HCT116 (cell line): ENCODE results near the gene MTFR1L. TPM values are rescaled to one million over a fixed set of nuclear protein-coding genes. Genes with fewer than 3 reads are reported as not detected.

Source experiments
- ATAC-seq: fragments of 200-7000 bp; cut with Tn5 transposase; 2 replicates; pipeline ENCODE4 v1.9.1; 2020; ENCODE audit warnings: mild to moderate bottlenecking, moderate library complexity
- BruUV-seq: library from RNA; stranded (reverse); fragments of 400-500 nt; replicated peaks from 2 replicates; lab custom pipeline; 2021; lab: Mats Ljungman, UMichigan
- CTCF ChIA-PET: fragments of 300-600 bp; sonication (Branson Sonifier 250); formaldehyde crosslinking; loops from one replicate; lab custom pipeline; 2021; ENCODE audit warnings: antibody characterized with exemption; lab: Charles Lee
- POLR2A ChIA-PET: fragments of 300-600, 350-600 bp; sonication (Branson Sonifier 250); formaldehyde crosslinking; loops from one replicate; lab custom pipeline; 2021; ENCODE audit warnings: antibody characterized with exemption; lab: Charles Lee
- RAD21 ChIA-PET, 2 experiments: fragments of 300-600 bp; sonication (Branson Sonifier 250); formaldehyde crosslinking; loops; one replicate each; lab custom pipeline; 2023; ENCODE audit warnings: low total read pairs in 2 of 2; ENCODE audit not compliant: uncharacterized antibody in 2 of 2, unreplicated experiment in 2 of 2, low non-redundant PET in 1 of 2; lab: Charles Lee
- DNase-seq: peaks from one replicate; pipeline ENCODE4 v3.0.0-alpha.2; 2010; ENCODE audit warnings: low read depth, low spot score
- H2AFZ ChIP-seq: fragments of 200-600 bp; shearing (Covaris generic), sonication (generic); 2 replicates; pipeline ENCODE4 v1.6.1; 2017; ENCODE audit warnings: low read depth, mixed run types, mixed read lengths, antibody characterized with exemption, low read length; ENCODE audit not compliant: poor library complexity, severe bottlenecking
- H3K27ac ChIP-seq: 2 replicates; pipeline ENCODE4 v1.5.1; 2012; ENCODE audit warnings: low read depth, low read length
- H3K27me3 ChIP-seq: fragments of 200-600 bp; sonication (generic); 2 replicates; pipeline ENCODE4 v1.6.1; 2016; ENCODE audit warnings: mixed run types, low read length, mixed read lengths; ENCODE audit not compliant: insufficient read depth
- H3K36me3 ChIP-seq, 2 experiments: fragments of 200-500 bp in 1 of 2; fragments of 200-600 bp in 1 of 2; sonication (Bioruptor generic) in 1 of 2; sonication (generic) in 1 of 2; 2 replicates each; pipeline versions ENCODE4 v1.5.1 to v1.6.1; 2014 to 2016; ENCODE audit warnings: low read length in 2 of 2, inconsistent platforms in 1 of 2, mixed read lengths in 1 of 2, mixed run types in 1 of 2; ENCODE audit not compliant: insufficient read depth in 2 of 2, control insufficient read depth in 1 of 2
- H3K4me1 ChIP-seq, 2 experiments: fragments of 200-600 bp in 1 of 2; sonication (generic) in 1 of 2; 2 replicates each; pipeline versions ENCODE4 v1.5.1 to v1.6.1; 2012 to 2017; ENCODE audit warnings: low read length in 2 of 2, inconsistent platforms in 1 of 2, mild to moderate bottlenecking in 1 of 2, mixed read lengths in 1 of 2, mixed run types in 1 of 2, moderate library complexity in 1 of 2; ENCODE audit not compliant: insufficient read depth in 2 of 2, control insufficient read depth in 1 of 2
- H3K4me2 ChIP-seq: fragments of 200-600 bp; sonication (generic); 2 replicates; pipeline ENCODE4 v1.6.1; 2017; ENCODE audit warnings: mixed run types, low read length, mixed read lengths
- H3K4me3 ChIP-seq, 2 experiments: fragments of 200-600 bp in 1 of 2; sonication (generic) in 1 of 2; replicated peaks in 1 of 2; 2 replicates each; pipeline ENCODE4 v1.5.1; 2011 to 2016; ENCODE audit warnings: low read length in 2 of 2, control low read depth in 1 of 2, low read depth in 1 of 2, mild to moderate bottlenecking in 1 of 2, mixed read lengths in 1 of 2, mixed run types in 1 of 2
- H3K79me2 ChIP-seq: fragments of 200-600 bp; sonication (generic); 2 replicates; pipeline ENCODE4 v1.6.1; 2017; ENCODE audit warnings: mild to moderate bottlenecking, mixed run types, low read length, moderate library complexity, mixed read lengths; ENCODE audit not compliant: insufficient read depth
- H3K9ac ChIP-seq: fragments of 200-600 bp; sonication (generic); 2 replicates; pipeline ENCODE4 v1.6.1; 2016; ENCODE audit warnings: low read length, mixed read lengths
- H3K9me2 ChIP-seq: fragments of 200-600 bp; sonication (generic), shearing (Covaris generic); 2 replicates; pipeline ENCODE4 v1.6.1; 2017; ENCODE audit warnings: mixed run types, mild to moderate bottlenecking, moderate library complexity; ENCODE audit not compliant: insufficient read depth
- H3K9me3 ChIP-seq, 2 experiments: fragments of 200-500 bp in 1 of 2; fragments of 200-600 bp in 1 of 2; sonication (Bioruptor generic) in 1 of 2; sonication (generic) in 1 of 2; 2 replicates each; pipeline ENCODE4 v1.6.1; 2014 to 2017; ENCODE audit warnings: low read length in 2 of 2, mixed read lengths in 2 of 2, inconsistent platforms in 1 of 2, low read depth in 1 of 2, mild to moderate bottlenecking in 1 of 2, mixed run types in 1 of 2, moderate library complexity in 1 of 2; ENCODE audit not compliant: control insufficient read depth in 1 of 2, insufficient read depth in 1 of 2
- H4K20me1 ChIP-seq: fragments of 200-600 bp; sonication (generic), shearing (Covaris generic); 2 replicates; pipeline ENCODE4 v1.6.1; 2017; ENCODE audit warnings: mixed run types, mild to moderate bottlenecking, moderate library complexity; ENCODE audit not compliant: insufficient read depth
- CTCF ChIP-seq, 3 experiments: fragments of 200-600 bp in 1 of 3; sonication (generic) in 1 of 3; IDR thresholded peaks in 2 of 3; conservative IDR thresholded peaks in 1 of 3; 2 replicates each; pipeline ENCODE4 v1.5.1; 2012 to 2017; ENCODE audit warnings: low read depth in 2 of 3, low read length in 2 of 3, antibody characterized with exemption in 1 of 3, borderline replicate concordance in 1 of 3, control low read depth in 1 of 3, mild to moderate bottlenecking in 1 of 3, mixed read lengths in 1 of 3, mixed run types in 1 of 3, moderate library complexity in 1 of 3; ENCODE audit not compliant: insufficient read depth in 1 of 3
- POLR2AphosphoS5 ChIP-seq: IDR thresholded peaks from 2 replicates; pipeline ENCODE4 v1.6.1; 2011; ENCODE audit warnings: mild to moderate bottlenecking, low read depth, low read length, moderate library complexity
- RAD21 ChIP-seq: IDR thresholded peaks from 2 replicates; pipeline ENCODE4 v1.6.1; 2012; ENCODE audit warnings: low read depth, mild to moderate bottlenecking
- TCF7L2 ChIP-seq: IDR thresholded peaks from 2 replicates; pipeline ENCODE4 v1.7.0; 2011; ENCODE audit warnings: borderline replicate concordance, inconsistent platforms; ENCODE audit not compliant: insufficient read depth, insufficient read length; ENCODE audit errors: extremely low read depth
- intact Hi-C: fragments of 100-400 bp; cut with micrococcal nuclease; formaldehyde crosslinking; loops from 2 replicates; pipeline ENCODE4 v1.10.0; 2022
- total RNA-seq: library from RNA; stranded (reverse); gene quantifications from one replicate; pipeline ENCODE4 v1.2.1, GENCODE V29; 2021; ENCODE audit not compliant: unreplicated experiment

The MTFR1L gene
- total RNA-seq, 1 experiment from 2014 or later: 35.8 TPM

DNA sequence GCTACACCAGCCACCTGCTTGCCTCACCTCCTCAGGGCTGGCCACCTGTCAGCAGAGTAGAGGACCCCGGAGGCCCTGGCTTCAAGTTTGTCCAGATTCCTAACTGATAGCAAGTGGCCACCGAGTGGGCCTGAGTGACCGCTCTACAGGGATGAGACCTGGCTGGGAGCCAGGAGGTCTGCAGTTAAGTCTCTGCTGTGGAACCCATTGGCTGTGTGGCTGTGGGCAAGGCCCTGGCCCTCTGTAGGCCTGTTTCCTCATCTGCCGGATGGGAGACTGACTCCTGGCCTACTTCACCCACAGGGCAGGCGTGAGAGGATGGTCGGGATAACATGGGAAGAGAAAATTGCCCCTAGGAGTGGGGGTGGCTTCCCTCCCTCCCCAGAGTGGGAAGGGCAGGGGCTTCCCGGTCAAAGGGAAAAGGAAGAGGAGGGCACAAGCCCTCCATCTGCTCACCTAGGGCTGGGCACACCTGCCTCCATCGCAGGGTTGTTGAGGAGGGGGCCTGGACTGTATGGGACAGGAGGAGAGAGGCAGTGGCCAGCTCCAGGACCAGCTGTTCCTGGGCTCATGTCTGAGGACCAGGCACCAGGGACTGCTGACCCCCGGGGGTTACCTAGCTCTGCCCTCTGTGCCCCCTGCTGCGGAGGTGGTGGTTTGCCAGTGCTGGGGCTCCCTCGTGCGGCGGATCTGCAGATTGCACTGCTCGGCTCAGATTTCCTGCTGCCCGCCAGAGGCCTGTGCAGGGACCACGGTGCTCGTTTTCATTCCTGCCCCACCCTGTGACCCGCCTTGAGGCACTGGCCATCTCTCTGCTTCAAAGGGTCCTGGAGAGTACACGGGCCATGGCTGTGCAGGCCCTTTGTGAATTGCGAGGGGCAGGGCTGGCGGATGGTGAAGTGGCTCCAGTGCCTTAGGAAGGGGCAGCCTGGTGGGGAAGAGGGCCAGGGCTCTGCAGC is 9.1 kb upstream of the MTFR1L start:
- no peak overlapping the region for H3K4me3 ChIP-seq
- H4K20me1 ChIP-seq: no peaks in the 10 kb centered on the region
- no peaks in the 10 kb centered on the region for H3K9me2 ChIP-seq
- H3K9ac ChIP-seq: no peak overlapping the region
- POLR2A ChIA-PET: no interaction called here
- no peak for TF ChIP-seq TCF7L2
- peak; percentile 29; the same call in 1 of the 2 replicates for TF ChIP-seq POLR2AphosphoS5
- TF ChIP-seq CTCF (IDR thresholded peaks at IDR 0.05 in 2 of 3, conservative IDR thresholded peaks at IDR 0.05 in 1 of 3; ENCODE audit: borderline replicate concordance in 1 of 3, insufficient read depth in 1 of 3, low read depth in 2 of 3, low read length in 2 of 3): peak; percentile 77 to 93 (median 91)
- TF ChIP-seq RAD21: peak; percentile 95
- TF ChIP-seq, all 23 proteins: peak for 3
- ChIA-PET RAD21 (interaction anchor here in 1 of 2 experiments (1.0 to 1.4 kb wide), 2 partner anchors 202 to 307 kb away, joined by 3 read pairs; no protein-coding TSS in a partner anchor), CTCF (interaction anchor here (0.6 to 2.1 kb wide), 8 partner anchors 10 to 963 kb away, joined by 3 to 11 read pairs (median 6); partner anchors contain the start of gene SELENON)
- H3K4me1 ChIP-seq: peaks cover 0 to 4% of the 10 kb centered on the region in 2 experiments; a peak in 1 of 4 replicates
- ATAC-seq (peak; percentile 81), DNase-seq (no peak)
- H2AFZ ChIP-seq: no peak overlapping the region
- H3K79me2 ChIP-seq: no peaks in the 10 kb centered on the region
- H3K27ac ChIP-seq: no peak overlapping the region; the same call in 1 of the 2 replicates
- no TSS peak for BruUV-seq
- H3K36me3 ChIP-seq: no peaks in the 10 kb centered on the region; a peak in 1 of 4 replicates
- H3K27me3 ChIP-seq: no peaks in the 10 kb centered on the region
- no peaks in the 10 kb centered on the region for H3K9me3 ChIP-seq
- intact Hi-C loops: loop anchor here (1.0 to 10.0 kb wide), 2 partner anchors 306 to 556 kb away; no protein-coding TSS in a partner anchor
- H3K4me2 ChIP-seq: no peak overlapping the region
